Activated CD8-positive, alpha-beta memory T cell treated with anti-CD3 and anti-CD28 coated beads, Interleukin-2, amount 50 U/mL, for 48 hours (primary cell): Measurements from ENCODE around the gene COMMD7.
A peak's percentile ranks its signal among the peaks of the same experiment; 100 is the strongest.

ENCODE experiments used
- DNase-seq: peaks from one replicate; pipeline ENCODE4 v3.0.0-alpha.2; 2020

The COMMD7 gene

GRCh38 chr20:32672982-32673851 is 70.0 kb downstream of the COMMD7 start:
- peak; percentile 78 for DNase-seq

GRCh38 chr20:32672394-32672981 is 70.8 kb downstream of the COMMD7 start:
- DNase-seq, result no peak

GRCh38 chr20:32670773-32671455 is 72.4 kb downstream of the COMMD7 start:
- DNase-seq, result no peak

- DNase-seq, result no peak
Observed at GRCh38 chr20:32667027-32667426, 76.2 kb downstream of the COMMD7 start.

- DNase-seq, result no peak
Observed at GRCh38 chr20:32664678-32665159, 78.5 kb downstream of the COMMD7 start.

- DNase-seq, result no peak
Observed at GRCh38 chr20:32664012-32664677, 79.1 kb downstream of the COMMD7 start.

GRCh38 chr20:32663335-32664011 is 79.8 kb downstream of the COMMD7 start:
- no peak for DNase-seq

GRCh38 chr20:32661820-32662528 is 81.3 kb downstream of the COMMD7 start:
- no peak for DNase-seq

GRCh38 chr20:32660661-32661060 is 82.6 kb downstream of the COMMD7 start:
- no peak for DNase-seq

GRCh38 chr20:32656827-32657226 is 86.4 kb downstream of the COMMD7 start:
- no peak for DNase-seq

- no peak for DNase-seq
Observed at GRCh38 chr20:32655903-32656512, 87.3 kb downstream of the COMMD7 start.

GRCh38 chr20:32652739-32653526 is 90.3 kb downstream of the COMMD7 start:
- peak; percentile 98 for DNase-seq
